Activated CD4-positive, alpha-beta T cell treated with anti-CD3 and anti-CD28 coated beads for 24 hours (primary cell): ENCODE data around the gene MYL5.
"Not testable (repeated sequence)": the region's sequence is repeated elsewhere in the genome, so short reads cannot be mapped to it uniquely, and the experiment has no call there.

Experiments
- DNase-seq, 2 donors: peaks; one replicate each; pipeline ENCODE4 v3.0.0-alpha.2; 2020; ENCODE audit warnings: low read depth in 2 of 2

MYL5 gene

DNA sequence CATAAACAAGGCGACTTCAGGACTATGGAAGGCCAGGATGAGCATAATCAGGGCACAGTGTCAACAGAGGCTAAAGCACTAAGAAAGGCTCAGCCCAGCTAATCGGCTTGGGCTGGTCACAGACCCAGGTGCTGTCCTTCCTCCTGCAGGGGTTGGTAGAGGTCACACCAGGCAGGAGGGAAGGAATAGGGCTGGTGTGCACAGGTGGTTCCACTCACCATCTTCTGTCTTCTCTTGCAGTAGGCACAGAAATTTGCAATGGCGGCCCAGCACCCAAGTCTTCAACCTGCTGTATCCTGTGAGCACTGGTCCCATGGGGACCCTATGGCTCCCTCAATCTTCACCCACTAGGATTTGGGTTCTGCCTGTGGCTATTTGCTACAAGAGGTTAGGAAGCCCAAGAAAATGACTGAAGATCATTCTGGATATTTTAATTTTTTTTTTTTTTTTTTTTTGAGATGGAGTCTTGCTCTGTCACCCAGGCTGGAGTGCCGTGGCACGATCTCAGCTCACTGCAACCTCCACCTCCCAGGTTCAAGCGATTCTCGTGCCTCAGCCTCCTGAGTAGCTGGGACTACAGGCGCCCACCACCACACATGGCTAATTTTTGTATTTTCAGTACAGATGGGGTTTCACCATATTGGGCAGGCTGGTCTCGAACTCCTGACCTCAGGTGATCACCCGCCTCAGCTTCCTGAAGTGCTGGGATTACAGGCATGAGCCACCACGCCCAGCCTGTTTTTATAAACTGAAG lies 4.4 kb upstream of the MYL5 start:
- not testable (repeated sequence) for DNase-seq

DNA sequence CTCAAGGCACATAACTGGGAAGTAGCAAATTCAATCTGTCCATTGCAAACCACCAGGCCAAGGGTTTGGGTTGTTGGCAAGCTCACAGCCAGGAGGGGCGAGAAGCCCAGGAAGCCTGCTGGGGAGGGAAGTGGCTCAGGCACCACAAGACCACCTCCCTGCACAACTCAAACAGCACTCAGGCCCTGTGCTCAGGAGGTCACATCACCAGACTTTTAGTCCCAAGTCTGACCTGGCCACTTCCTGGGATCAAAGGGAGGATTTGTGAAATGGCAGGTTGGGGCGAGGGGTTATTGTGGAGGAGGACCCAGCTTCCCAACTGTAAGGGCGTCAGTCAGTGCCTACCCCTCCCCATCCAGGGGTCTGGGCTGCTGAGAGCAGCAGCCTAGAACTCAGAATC lies 2.6 kb upstream of the MYL5 start:
- DNase-seq: no peak

- no peak for DNase-seq
These were observed 822 bp upstream of the MYL5 start for GRCh38 chr4:673349-674091.

- DNase-seq: no peak
These were observed 917 bp downstream of the MYL5 start for GRCh38 chr4:675036-675882.

GRCh38 chr4:675980-676870 lies 1.9 kb downstream of the MYL5 start:
- DNase-seq: no peak

DNA sequence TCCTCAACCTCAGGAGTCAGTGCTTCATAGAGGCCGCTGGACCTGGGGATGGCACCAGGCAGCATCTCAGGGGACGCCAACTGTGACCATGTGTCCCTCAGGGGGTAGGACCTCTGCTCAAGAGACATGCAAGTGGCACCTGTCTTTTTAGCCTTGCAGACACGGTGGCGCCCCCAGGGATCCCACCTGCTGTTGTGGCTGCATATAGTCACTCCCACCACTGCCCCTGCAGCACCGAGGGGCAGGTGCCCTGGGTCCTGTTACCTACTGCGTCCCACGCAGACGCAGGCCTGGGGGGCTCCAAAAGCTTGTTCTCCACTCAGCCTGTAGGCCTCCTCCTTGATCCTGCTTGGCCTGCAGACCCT lies 2.5 kb downstream of the MYL5 start:
- no peak for DNase-seq

- DNase-seq: no peak
These were observed 3.3 kb downstream of the MYL5 start for GRCh38 chr4:677431-678293.

DNA sequence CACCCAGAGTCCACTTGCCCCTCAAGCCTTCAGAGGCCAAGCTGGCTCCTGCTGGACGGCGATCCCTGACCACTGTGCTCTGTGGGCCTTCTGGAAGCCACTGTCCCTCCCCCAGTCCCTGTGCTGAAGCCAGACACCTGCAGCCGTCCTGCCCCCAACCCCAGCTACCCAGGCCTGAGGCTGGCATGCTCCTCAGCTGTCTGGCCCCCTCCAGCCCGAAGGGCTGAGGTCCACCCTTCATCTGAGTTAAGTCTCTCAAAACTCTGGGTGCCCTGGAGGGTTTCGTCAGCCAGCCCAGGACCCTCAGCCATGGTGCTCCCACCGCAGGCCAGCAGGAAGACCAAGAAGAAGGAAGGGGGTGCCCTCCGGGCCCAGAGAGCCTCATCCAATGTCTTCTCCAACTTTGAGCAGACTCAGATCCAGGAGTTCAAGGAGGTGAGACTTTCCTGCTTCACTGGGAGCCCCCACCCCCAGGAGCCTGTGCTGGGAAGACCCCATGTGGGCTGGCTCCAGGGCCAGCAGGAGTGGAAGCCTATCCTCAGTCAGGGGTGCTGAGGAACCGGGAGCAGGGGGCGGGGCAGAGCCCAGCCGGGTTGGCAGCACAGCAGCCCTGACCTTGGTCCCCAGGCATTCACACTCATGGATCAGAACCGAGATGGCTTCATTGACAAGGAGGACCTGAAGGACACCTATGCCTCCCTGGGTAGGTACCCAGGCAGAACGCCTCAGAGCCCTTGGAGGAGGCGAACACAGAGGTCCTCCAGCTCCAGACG lies 4.2 kb downstream of the MYL5 start:
- DNase-seq: no peak

GRCh38 chr4:679104-679481 lies 4.8 kb downstream of the MYL5 start:
- DNase-seq: no peak

DNA sequence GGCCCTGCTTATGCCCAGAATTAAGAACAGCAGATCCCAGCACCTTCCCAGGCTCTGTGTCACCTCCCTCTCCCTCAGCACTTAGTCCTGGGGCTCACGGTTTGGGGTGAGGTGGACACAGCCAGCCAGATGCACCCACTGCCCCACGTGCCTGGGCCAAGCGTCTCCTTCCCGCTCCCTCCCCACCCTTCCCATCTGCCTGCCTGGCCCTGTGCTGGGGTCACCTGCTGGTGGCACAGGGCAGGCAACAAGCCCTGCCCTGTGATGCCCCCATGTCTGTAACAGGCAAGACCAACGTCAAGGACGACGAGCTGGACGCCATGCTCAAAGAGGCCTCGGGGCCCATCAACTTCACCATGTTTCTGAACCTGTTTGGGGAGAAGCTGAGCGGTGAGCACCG lies 5.3 kb downstream of the MYL5 start:
- no peak for DNase-seq

DNA sequence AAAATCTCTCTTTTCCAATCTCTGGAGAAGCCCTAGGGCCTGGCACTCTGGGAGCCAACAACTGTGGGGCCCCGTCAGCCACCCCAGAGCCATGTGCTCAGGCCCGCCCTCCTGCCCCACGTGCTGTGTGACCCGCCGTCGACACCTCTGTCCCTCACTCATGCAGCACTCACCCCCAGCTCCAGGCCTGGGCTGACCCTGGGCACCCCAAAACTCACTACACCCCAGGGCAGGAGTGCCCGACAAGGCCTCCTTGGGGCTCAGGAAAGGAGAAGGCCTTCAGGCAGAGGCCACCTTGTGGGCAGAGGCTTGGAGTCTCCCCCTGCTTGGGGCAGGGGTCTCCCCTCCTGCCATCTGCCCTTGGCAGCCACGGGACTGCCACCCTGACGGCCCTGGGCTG lies 5.7 kb downstream of the MYL5 start:
- DNase-seq: no peak

DNA sequence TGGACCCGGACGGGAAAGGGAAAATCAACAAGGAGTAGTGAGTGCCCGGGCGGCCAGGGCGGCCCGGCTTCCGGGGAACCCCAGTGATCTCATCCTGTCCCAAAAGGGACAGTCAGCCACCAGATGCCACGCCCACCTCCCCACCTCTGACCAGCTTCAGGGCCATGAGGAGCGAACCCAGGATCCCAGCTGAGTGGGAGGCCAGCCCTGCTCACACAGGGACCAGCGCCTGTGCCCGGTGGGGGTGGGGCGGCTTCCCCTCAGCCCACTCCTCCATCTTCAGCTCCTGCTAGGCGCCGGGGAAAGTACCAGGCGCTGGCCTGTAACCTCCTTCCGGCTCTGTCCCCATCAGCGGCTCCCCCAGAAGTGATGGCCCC lies 6.2 kb downstream of the MYL5 start:
- DNase-seq: no peak

GRCh38 chr4:680928-681645 lies 6.7 kb downstream of the MYL5 start:
- DNase-seq: no peak

- no peak for DNase-seq
These were observed 7.6 kb downstream of the MYL5 start for GRCh38 chr4:681736-682451.

GRCh38 chr4:682490-683172 lies 8.3 kb downstream of the MYL5 start:
- no peak for DNase-seq

DNA sequence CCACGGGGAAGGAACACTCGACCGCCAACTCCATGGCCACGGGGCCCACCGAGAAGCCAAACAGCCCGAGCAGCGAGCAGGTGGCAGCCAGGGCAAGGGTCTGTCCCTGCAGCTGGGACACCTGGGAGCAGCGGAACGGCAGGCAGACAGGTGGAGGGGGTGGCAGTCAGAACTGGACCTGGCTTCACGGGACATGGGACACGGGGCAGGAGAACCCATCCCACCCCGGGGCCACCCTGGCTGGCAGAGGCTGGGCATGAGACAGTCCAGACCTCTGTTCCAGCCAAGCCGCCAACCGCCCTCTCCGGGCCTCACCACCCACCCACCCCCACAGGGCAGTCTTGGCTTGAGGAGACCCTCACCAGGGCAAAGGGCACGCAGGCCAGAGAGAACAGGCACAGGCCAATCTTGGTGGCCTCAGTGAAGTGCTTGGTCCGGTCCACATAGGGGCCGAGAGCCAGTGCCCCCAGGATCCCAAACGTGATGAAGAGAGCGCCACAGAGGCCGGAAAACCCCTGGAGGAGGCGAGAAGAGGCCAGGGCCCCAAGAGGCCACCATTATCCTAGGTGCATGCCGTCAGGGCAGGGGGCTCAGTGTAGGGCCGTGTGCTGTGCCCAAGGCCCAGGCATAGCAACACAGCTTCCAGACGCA lies 9.0 kb downstream of the MYL5 start:
- no peak for DNase-seq

GRCh38 chr4:683982-684622 lies 9.8 kb downstream of the MYL5 start:
- no peak for DNase-seq
